ENCODE results near the gene CACNA1H.

- no peak for TF ChIP-seq CTCF (conservative IDR thresholded peaks at IDR 0.05 in 1 of 2, IDR thresholded peaks at IDR 0.05 in 1 of 2; ENCODE audit: extremely low read depth in 1 of 2, insufficient read depth in 1 of 2, low read depth in 1 of 2, low read length in 2 of 2)
- TF ChIP-seq EZH2 (IDR thresholded peaks at IDR 0.05; ENCODE audit: borderline replicate concordance, low read length): no peak
Observed at GRCh38 chr16:1198194-1198593, 45.3 kb downstream of the CACNA1H start.

All from mammary epithelial cell (primary cell).